Esophagus squamous epithelium (tissue), 5 donors: ENCODE results near the gene THUMPD2. TPM values are rescaled to one million over a fixed set of nuclear protein-coding genes. Genes with fewer than 3 reads are reported as not detected.

ENCODE experiments used
- DNase-seq: peaks from one replicate; lab custom pipeline; 2025; lab: John Stamatoyannopoulos, UW
- H3K27ac ChIP-seq, 4 donors: fragments of 200-600 bp; sonication (generic); one replicate each; pipeline ENCODE4 v1.5.1; 2016 to 2019; ENCODE audit warnings: mild to moderate bottlenecking in 1 of 4
- H3K27me3 ChIP-seq, 4 donors: fragments of 200-600 bp; sonication (generic); 1 replicate in 3 of 4; 2 replicates in 1 of 4; pipeline versions ENCODE4 v1.5.1 to v1.6.0; 2017 to 2021; ENCODE audit warnings: antibody characterized with exemption in 1 of 4
- H3K36me3 ChIP-seq, 3 donors: fragments of 200-600 bp; sonication (generic); one replicate each; pipeline ENCODE4 v1.5.1; 2016 to 2019
- H3K4me1 ChIP-seq, 3 donors: fragments of 200-600 bp; sonication (generic); one replicate each; pipeline ENCODE4 v1.5.1; 2017 to 2019
- H3K4me3 ChIP-seq, 4 donors: fragments of 200-600 bp; sonication (generic); 1 replicate in 3 of 4; 2 replicates in 1 of 4; pipeline ENCODE4 v1.5.1; 2016 to 2019; ENCODE audit warnings: mild to moderate bottlenecking in 2 of 4, moderate library complexity in 1 of 4
- H3K9me3 ChIP-seq, 3 donors: fragments of 200-600 bp; sonication (generic); one replicate each; pipeline ENCODE4 v1.5.1; 2016 to 2019
- POLR2A ChIP-seq, 4 donors: fragments of 450-650 bp; IDR thresholded peaks; one replicate each; pipeline ENCODE4 v1.6.1; 2017; ENCODE audit warnings: antibody characterized with exemption in 4 of 4, mild to moderate bottlenecking in 4 of 4, moderate library complexity in 3 of 4
- WGBS, 2 donors: methylation state at CpG; one replicate each; pipeline ENCODE4 v1.1.5; 2018; 5-methylcytosine and 5-hydroxymethylcytosine counted together
- intact Hi-C: fragments of 100-400 bp; cut with DNase I; formaldehyde crosslinking; loops from one replicate; pipeline ENCODE4 v1.15.0; 2022
- total RNA-seq, 4 donors: library from RNA; depleted of rRNA; stranded (reverse); fragments of >200 nt; gene quantifications; one replicate each; pipeline ENCODE4 v1.1.0, GENCODE V29; 2016
- TF ChIP-seq, protein P1 (sequence below), 6 experiments: fragments of 450-650 bp in 4 of 6; fragments of 200-600 bp in 2 of 6; sonication (generic) in 2 of 6; IDR thresholded peaks; one replicate each; pipeline ENCODE4 v1.5.1; 2016 to 2019; ENCODE audit warnings: antibody characterized with exemption in 6 of 6, mild to moderate bottlenecking in 4 of 6, moderate library complexity in 4 of 6
- donor health status: DM: yes; HTN: yes; CAD: no.

THUMPD2 gene
- total RNA-seq, 4 donors from 2014 or later, result 5.2 to 16.4 (median 12.2) TPM

DNA sequence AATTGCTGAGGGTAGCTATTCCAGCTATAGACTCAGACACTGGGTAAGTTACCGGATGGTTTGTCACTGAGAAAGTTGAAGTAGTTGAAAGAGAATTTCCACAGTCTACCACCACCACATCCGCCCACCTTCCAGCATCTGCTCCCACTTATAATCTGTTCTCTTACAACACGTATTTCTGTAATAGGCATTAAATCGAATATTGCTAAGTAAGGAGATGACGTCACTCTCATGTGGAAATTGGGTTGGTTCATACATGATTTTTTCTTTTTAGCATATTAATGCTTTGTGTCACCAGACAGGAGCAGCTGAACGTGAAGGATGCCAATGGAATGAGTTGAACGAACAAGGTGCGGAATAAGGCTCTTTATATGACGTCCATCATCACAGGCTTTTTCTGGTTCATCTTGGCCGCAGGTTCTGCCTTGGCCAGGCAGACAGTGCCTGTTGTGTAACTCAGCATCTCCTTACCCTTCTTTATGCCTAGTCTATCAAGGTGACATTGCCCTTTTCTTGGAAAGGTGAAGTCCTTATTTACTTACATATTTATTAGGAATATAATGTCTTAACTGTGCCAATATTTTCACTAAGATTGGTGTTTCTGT, 45.9 kb downstream of the THUMPD2 start:
- H3K9me3 ChIP-seq, result no peaks in the 10 kb centered on the region
- H3K4me1 ChIP-seq, result no peaks in the 10 kb centered on the region
- 93 to 94% methylated on average over 10 of the region's 10 CpGs for WGBS, 2 donors
- H3K27me3 ChIP-seq, result no peaks in the 10 kb centered on the region
- no peak for DNase-seq
- H3K4me3 ChIP-seq, result no peak overlapping the region
- H3K36me3 ChIP-seq, result peaks cover 0 to 68% (median 0%) of the 10 kb centered on the region in 3 donors
- intact Hi-C loops, result no loop called here
- TF ChIP-seq, protein P1, sequence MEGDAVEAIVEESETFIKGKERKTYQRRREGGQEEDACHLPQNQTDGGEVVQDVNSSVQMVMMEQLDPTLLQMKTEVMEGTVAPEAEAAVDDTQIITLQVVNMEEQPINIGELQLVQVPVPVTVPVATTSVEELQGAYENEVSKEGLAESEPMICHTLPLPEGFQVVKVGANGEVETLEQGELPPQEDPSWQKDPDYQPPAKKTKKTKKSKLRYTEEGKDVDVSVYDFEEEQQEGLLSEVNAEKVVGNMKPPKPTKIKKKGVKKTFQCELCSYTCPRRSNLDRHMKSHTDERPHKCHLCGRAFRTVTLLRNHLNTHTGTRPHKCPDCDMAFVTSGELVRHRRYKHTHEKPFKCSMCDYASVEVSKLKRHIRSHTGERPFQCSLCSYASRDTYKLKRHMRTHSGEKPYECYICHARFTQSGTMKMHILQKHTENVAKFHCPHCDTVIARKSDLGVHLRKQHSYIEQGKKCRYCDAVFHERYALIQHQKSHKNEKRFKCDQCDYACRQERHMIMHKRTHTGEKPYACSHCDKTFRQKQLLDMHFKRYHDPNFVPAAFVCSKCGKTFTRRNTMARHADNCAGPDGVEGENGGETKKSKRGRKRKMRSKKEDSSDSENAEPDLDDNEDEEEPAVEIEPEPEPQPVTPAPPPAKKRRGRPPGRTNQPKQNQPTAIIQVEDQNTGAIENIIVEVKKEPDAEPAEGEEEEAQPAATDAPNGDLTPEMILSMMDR (IDR thresholded peaks at IDR 0.05), result no peak
- no peak for TF ChIP-seq POLR2A (IDR thresholded peaks at IDR 0.05)
- H3K27ac ChIP-seq, result no peak overlapping the region

DNA sequence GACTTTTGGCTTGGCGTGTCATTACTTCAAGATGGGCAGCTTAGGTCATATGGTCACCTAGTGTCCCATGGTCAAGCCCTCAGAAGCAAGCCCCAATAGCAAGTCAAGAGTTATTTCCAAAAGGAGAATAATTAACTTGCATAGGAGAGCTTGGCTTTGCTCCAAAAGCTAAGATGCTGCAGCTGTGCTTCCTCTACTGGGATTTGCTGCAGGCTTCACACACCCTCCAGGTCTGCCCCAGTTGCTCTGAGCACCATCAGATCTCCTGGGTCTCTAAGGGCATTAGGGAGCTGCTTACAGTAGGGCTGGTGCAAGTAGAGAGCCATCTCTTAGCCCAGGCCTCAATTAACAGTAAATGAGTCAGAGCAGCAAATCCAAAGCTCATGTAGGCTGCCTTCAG, 46.6 kb downstream of the THUMPD2 start:
- intact Hi-C loops, result no loop called here
- peaks cover 0 to 61% (median 0%) of the 10 kb centered on the region in 3 donors for H3K36me3 ChIP-seq
- H3K4me3 ChIP-seq, result no peak overlapping the region
- 88% methylated on average over 1 of the region's 1 CpG for WGBS, 2 donors
- no peak overlapping the region for H3K27ac ChIP-seq
- TF ChIP-seq POLR2A (IDR thresholded peaks at IDR 0.05), result no peak
- TF ChIP-seq, protein P1 (IDR thresholded peaks at IDR 0.05), result no peak
- no peaks in the 10 kb centered on the region for H3K4me1 ChIP-seq
- no peaks in the 10 kb centered on the region for H3K27me3 ChIP-seq
- no peak for DNase-seq
- H3K9me3 ChIP-seq, result no peaks in the 10 kb centered on the region

GRCh38 chr2:39731546-39731945, 47.5 kb downstream of the THUMPD2 start:
- Histone ChIP-seq H3K4me3 (no peak overlapping the region), H3K27me3 (no peaks in the 10 kb centered on the region), H3K36me3 (peaks cover 0 to 51% (median 0%) of the 10 kb centered on the region in 3 donors), H3K27ac (no peak overlapping the region), H3K4me1 (no peaks in the 10 kb centered on the region), H3K9me3 (no peaks in the 10 kb centered on the region)
- WGBS, 2 donors, result 79 to 84% methylated on average over 3 of the region's 3 CpGs
- DNase-seq, result no peak
- TF ChIP-seq, protein P1 (IDR thresholded peaks at IDR 0.05), result no peak
- TF ChIP-seq POLR2A (IDR thresholded peaks at IDR 0.05), result no peak
- intact Hi-C loops, result no loop called here

GRCh38 chr2:39730685-39731302, 48.3 kb downstream of the THUMPD2 start:
- intact Hi-C loops, result no loop called here
- Histone ChIP-seq H3K4me1 (no peaks in the 10 kb centered on the region), H3K27me3 (no peaks in the 10 kb centered on the region), H3K9me3 (no peaks in the 10 kb centered on the region), H3K4me3 (no peak overlapping the region), H3K27ac (no peak overlapping the region), H3K36me3 (peaks cover 0 to 44% (median 0%) of the 10 kb centered on the region in 3 donors)
- TF ChIP-seq, protein P1 (IDR thresholded peaks at IDR 0.05), result peak in 3 of 6 experiments; percentile 20 to 59 (median 24)
- TF ChIP-seq POLR2A (IDR thresholded peaks at IDR 0.05), result no peak
- no peak for DNase-seq
- 80 to 90% methylated on average over 2 of the region's 2 CpGs for WGBS, 2 donors

- intact Hi-C loops, result no loop called here
- H3K9me3 ChIP-seq, result no peaks in the 10 kb centered on the region
- WGBS, 2 donors, result 68 to 87% methylated on average over 4 of the region's 5 CpGs
- no peaks in the 10 kb centered on the region for H3K27me3 ChIP-seq
- TF ChIP-seq, protein P1 (IDR thresholded peaks at IDR 0.05), result no peak
- no peak for TF ChIP-seq POLR2A (IDR thresholded peaks at IDR 0.05)
- H3K4me1 ChIP-seq, result peaks cover 0 to 1% (median 0%) of the 10 kb centered on the region in 3 donors
- H3K36me3 ChIP-seq, result peaks cover 0 to 39% (median 0%) of the 10 kb centered on the region in 3 donors
- DNase-seq, result no peak
- no peak overlapping the region for H3K4me3 ChIP-seq
- H3K27ac ChIP-seq, result no peak overlapping the region
Observed at GRCh38 chr2:39730276-39730675, 48.8 kb downstream of the THUMPD2 start.
